Vagina (tissue), 2 donors: ENCODE results near the gene SMIM13. TPM values are rescaled to one million over a fixed set of nuclear protein-coding genes. Genes with fewer than 3 reads are reported as not detected.

Source experiments
- DNase-seq, 2 donors: peaks; one replicate each; pipeline ENCODE4 v3.0.0-alpha.2; 2017; ENCODE audit errors: extremely low spot score in 2 of 2
- H3K27ac ChIP-seq: fragments of 200-600 bp; sonication (generic); one replicate; pipeline ENCODE4 v1.5.1; 2019
- H3K27me3 ChIP-seq: fragments of 200-600 bp; sonication (generic); one replicate; pipeline ENCODE4 v1.5.1; 2019
- H3K36me3 ChIP-seq, 2 donors: fragments of 200-600 bp; sonication (generic); one replicate each; pipeline ENCODE4 v1.5.1; 2017 to 2019
- H3K4me1 ChIP-seq: fragments of 200-600 bp; sonication (generic); one replicate; pipeline ENCODE4 v1.5.1; 2019
- H3K4me3 ChIP-seq, 2 donors: fragments of 200-600 bp; sonication (generic); 1 replicate in 1 of 2; 2 replicates in 1 of 2; pipeline ENCODE4 v1.5.1; 2016 to 2019
- H3K9me3 ChIP-seq: fragments of 200-600 bp; sonication (generic); one replicate; pipeline ENCODE4 v1.5.1; 2019
- POLR2A ChIP-seq, 2 donors: fragments of 450-650 bp; IDR thresholded peaks; one replicate each; pipeline ENCODE4 v1.6.1; 2017; ENCODE audit warnings: antibody characterized with exemption in 2 of 2, mild to moderate bottlenecking in 2 of 2, moderate library complexity in 2 of 2
- POLR2AphosphoS5 ChIP-seq, 2 donors: sonication (generic); formaldehyde crosslinking; IDR thresholded peaks; one replicate each; pipeline ENCODE4 v1.9.0; 2017; ENCODE audit warnings: antibody characterized with exemption in 2 of 2, mild to moderate bottlenecking in 2 of 2, low read depth in 1 of 2; ENCODE audit not compliant: insufficient read depth in 1 of 2
- intact Hi-C: fragments of 100-400 bp; cut with DNase I; formaldehyde crosslinking; loops from one replicate; pipeline ENCODE4 v1.15.1; 2023
- total RNA-seq: library from RNA; depleted of rRNA; stranded (reverse); fragments of >200 nt; gene quantifications from one replicate; pipeline ENCODE4 v1.2.3, GENCODE V29; 2016
- TF ChIP-seq, protein P1 (sequence below), 3 experiments: fragments of 450-650 bp in 2 of 3; fragments of 200-600 bp in 1 of 3; sonication (generic) in 1 of 3; IDR thresholded peaks; one replicate each; pipeline ENCODE4 v1.5.1; 2017 to 2019; ENCODE audit warnings: antibody characterized with exemption in 3 of 3, mild to moderate bottlenecking in 2 of 3, moderate library complexity in 2 of 3

The SMIM13 gene
- total RNA-seq, 1 donor from 2014 or later = 8.1 TPM

DNA sequence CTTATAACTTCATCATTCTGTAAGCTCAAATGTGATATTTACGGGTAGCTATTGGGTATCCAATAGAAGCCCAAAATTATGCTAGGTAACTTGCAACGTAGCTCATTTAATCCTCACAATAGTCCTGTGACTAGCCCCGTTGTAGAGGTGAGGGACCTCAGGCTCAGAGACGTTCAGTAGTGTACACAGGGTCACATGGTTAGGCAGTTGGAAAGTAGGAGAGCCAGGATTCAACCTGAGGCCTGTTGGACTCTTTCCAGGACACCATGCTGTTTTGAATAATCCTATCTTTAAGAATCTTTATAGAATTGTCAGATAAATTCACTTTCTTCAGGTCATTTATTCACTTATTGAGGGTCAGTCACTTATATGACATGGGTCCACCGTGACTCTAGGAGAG lies 40.3 kb upstream of the SMIM13 start:
- no peak for DNase-seq

DNA sequence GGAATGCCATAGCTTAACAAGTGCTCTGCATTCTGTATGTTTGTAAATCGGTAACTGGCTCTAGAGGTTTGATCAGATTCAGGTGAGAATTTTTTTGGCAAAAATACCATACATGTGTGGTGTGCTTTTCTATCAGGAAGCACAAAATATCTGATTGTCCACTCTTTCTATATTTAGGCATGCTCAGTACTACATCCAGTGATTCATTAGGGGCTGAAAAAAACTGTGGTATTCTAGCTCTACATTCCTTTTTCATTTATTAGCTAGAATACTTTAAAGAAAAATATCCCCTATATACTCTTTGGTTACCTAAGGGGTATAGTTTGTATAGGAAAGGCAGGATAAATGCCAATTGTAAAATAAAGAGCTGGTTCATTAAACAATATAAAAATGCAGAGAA lies 38.9 kb upstream of the SMIM13 start:
- H3K27me3 ChIP-seq = no peaks in the 10 kb centered on the region
- H3K36me3 ChIP-seq = no peaks in the 10 kb centered on the region
- H3K4me1 ChIP-seq = no peaks in the 10 kb centered on the region
- intact Hi-C loops = no loop called here
- H3K27ac ChIP-seq = no peak overlapping the region
- H3K4me3 ChIP-seq = no peak overlapping the region
- no peak for DNase-seq
- no peaks in the 10 kb centered on the region for H3K9me3 ChIP-seq
- TF ChIP-seq POLR2AphosphoS5 (IDR thresholded peaks at IDR 0.05; ENCODE audit: insufficient read depth in 1 of 2, low read depth in 1 of 2) (no peak), POLR2A (IDR thresholded peaks at IDR 0.05) (no peak)
- TF ChIP-seq, protein P1, sequence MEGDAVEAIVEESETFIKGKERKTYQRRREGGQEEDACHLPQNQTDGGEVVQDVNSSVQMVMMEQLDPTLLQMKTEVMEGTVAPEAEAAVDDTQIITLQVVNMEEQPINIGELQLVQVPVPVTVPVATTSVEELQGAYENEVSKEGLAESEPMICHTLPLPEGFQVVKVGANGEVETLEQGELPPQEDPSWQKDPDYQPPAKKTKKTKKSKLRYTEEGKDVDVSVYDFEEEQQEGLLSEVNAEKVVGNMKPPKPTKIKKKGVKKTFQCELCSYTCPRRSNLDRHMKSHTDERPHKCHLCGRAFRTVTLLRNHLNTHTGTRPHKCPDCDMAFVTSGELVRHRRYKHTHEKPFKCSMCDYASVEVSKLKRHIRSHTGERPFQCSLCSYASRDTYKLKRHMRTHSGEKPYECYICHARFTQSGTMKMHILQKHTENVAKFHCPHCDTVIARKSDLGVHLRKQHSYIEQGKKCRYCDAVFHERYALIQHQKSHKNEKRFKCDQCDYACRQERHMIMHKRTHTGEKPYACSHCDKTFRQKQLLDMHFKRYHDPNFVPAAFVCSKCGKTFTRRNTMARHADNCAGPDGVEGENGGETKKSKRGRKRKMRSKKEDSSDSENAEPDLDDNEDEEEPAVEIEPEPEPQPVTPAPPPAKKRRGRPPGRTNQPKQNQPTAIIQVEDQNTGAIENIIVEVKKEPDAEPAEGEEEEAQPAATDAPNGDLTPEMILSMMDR (IDR thresholded peaks at IDR 0.05) = no peak

More for the DNA sequence above, 40.3 kb upstream of the SMIM13 start:
- Histone ChIP-seq H3K36me3 (no peaks in the 10 kb centered on the region), H3K27me3 (no peaks in the 10 kb centered on the region), H3K4me3 (no peak overlapping the region), H3K27ac (no peak overlapping the region), H3K9me3 (no peaks in the 10 kb centered on the region), H3K4me1 (no peaks in the 10 kb centered on the region)
- intact Hi-C loops = no loop called here
- TF ChIP-seq POLR2AphosphoS5 (IDR thresholded peaks at IDR 0.05; ENCODE audit: insufficient read depth in 1 of 2, low read depth in 1 of 2) (no peak), POLR2A (IDR thresholded peaks at IDR 0.05) (no peak)
- TF ChIP-seq, protein P1 (IDR thresholded peaks at IDR 0.05) = no peak

DNA sequence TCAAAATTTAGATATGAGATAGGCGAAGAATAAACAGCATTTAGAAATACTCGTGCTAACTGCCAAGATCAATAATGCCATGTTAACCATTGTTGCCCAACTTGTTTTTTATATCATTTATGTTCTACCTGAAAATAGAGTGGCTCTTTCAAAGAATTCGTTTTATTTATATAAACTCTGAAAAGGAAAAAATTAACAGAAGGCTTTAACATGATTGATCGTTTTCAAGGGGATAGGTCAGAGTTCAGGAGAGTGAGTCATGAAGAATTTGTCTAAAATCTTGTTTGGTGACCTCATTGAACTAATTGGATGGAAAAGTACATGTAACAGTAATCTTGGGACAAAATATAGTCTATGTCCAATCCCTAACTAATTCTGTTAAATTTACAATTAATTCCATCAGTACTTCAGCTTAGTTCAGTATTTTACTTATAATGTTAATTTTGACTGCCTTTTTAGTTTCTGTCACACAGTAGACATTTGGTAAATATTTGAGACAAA lies 38.5 kb upstream of the SMIM13 start:
- no peaks in the 10 kb centered on the region for H3K36me3 ChIP-seq
- no peaks in the 10 kb centered on the region for H3K4me1 ChIP-seq
- intact Hi-C loops = no loop called here
- no peaks in the 10 kb centered on the region for H3K27me3 ChIP-seq
- no peaks in the 10 kb centered on the region for H3K9me3 ChIP-seq
- DNase-seq = no peak
- no peak overlapping the region for H3K27ac ChIP-seq
- TF ChIP-seq POLR2A (IDR thresholded peaks at IDR 0.05) = no peak
- TF ChIP-seq, protein P1 (IDR thresholded peaks at IDR 0.05) = no peak
- TF ChIP-seq POLR2AphosphoS5 (IDR thresholded peaks at IDR 0.05; ENCODE audit: insufficient read depth in 1 of 2, low read depth in 1 of 2) = no peak
- no peak overlapping the region for H3K4me3 ChIP-seq

DNA sequence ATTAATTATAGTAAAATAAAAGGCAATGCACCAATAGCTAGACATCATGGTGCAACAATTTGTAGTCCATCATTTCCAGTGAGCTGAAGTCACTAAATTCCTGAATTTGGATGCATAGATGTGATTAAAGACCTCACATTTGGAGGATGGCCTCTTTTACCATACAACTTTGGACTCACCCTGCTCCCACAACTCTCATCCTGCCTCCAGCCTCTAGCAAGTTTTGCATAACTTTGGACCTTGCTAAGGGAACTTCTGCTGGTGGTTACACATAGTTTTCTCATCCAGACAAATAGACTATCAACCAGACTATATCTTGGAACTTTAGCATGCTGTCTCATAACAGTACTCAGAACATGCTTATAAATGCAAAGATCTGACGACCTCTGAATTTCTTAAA lies 36.8 kb upstream of the SMIM13 start:
- no peak overlapping the region for H3K27ac ChIP-seq
- TF ChIP-seq, protein P1 (IDR thresholded peaks at IDR 0.05) = no peak
- TF ChIP-seq POLR2AphosphoS5 (IDR thresholded peaks at IDR 0.05; ENCODE audit: insufficient read depth in 1 of 2, low read depth in 1 of 2) (no peak), POLR2A (IDR thresholded peaks at IDR 0.05) (no peak)
- DNase-seq = no peak
- H3K4me3 ChIP-seq = no peak overlapping the region
- no peaks in the 10 kb centered on the region for H3K27me3 ChIP-seq
- H3K9me3 ChIP-seq = no peaks in the 10 kb centered on the region
- no peaks in the 10 kb centered on the region for H3K36me3 ChIP-seq
- intact Hi-C loops = no loop called here
- H3K4me1 ChIP-seq = no peaks in the 10 kb centered on the region

DNA sequence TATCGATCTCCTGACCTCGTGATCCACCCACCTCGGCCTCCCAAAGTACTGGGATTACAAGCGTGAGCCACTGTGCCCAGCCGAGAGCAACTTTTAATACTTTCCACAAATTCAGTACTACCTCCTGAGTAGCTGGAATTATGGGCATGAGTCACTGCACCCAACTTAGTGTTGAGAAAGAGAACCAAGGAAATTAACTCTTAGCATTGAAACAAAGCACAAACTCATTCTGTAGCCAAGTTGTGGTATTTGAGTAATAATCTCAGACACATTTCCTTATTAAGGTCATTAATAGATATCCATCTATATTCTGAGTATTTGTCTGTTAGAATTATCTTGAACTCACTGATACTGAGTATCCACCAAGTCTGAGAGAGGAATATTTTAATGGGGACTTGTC lies 35.2 kb upstream of the SMIM13 start:
- no peaks in the 10 kb centered on the region for H3K9me3 ChIP-seq
- intact Hi-C loops = no loop called here
- H3K36me3 ChIP-seq = no peaks in the 10 kb centered on the region
- no peaks in the 10 kb centered on the region for H3K27me3 ChIP-seq
- no peak overlapping the region for H3K4me3 ChIP-seq
- TF ChIP-seq, protein P1 (IDR thresholded peaks at IDR 0.05) = no peak
- no peak for TF ChIP-seq POLR2AphosphoS5 (IDR thresholded peaks at IDR 0.05; ENCODE audit: insufficient read depth in 1 of 2, low read depth in 1 of 2)
- TF ChIP-seq POLR2A (IDR thresholded peaks at IDR 0.05) = no peak
- H3K4me1 ChIP-seq = no peaks in the 10 kb centered on the region
- no peak for DNase-seq
- no peak overlapping the region for H3K27ac ChIP-seq
